Activated CD8-positive, alpha-beta T cell treated with anti-CD3 and anti-CD28 coated beads for 36 hours (primary cell): Measurements from ENCODE around the gene FRMD4B. TPM values are rescaled to one million over a fixed set of nuclear protein-coding genes. Genes with fewer than 3 reads are reported as not detected.

Experiments
- ATAC-seq: fragments of 200-7000 bp; cut with Tn5 transposase; one replicate; pipeline ENCODE4 v1.10.0; 2021; ENCODE audit warnings: mild to moderate bottlenecking, moderate library complexity
- CTCF ChIA-PET: fragments of 350-600 bp; sonication (Branson Sonifier 250); formaldehyde crosslinking; loops from one replicate; lab custom pipeline; 2021; ENCODE audit warnings: antibody characterized with exemption; lab: Charles Lee
- POLR2A ChIA-PET: fragments of 350-600 bp; sonication (Branson Sonifier 250); formaldehyde crosslinking; loops from one replicate; lab custom pipeline; 2021; ENCODE audit warnings: antibody characterized with exemption; lab: Charles Lee
- DNase-seq: peaks from one replicate; pipeline ENCODE4 v3.0.0-alpha.2; 2020
- H3K27ac Mint-ChIP-seq: one replicate; pipeline ENCODE4 v1.8.0; 2021; ENCODE audit warnings: mild to moderate bottlenecking, mixed read lengths
- H3K27me3 Mint-ChIP-seq: one replicate; pipeline ENCODE4 v1.8.0; 2021; ENCODE audit warnings: mixed read lengths
- H3K36me3 Mint-ChIP-seq: one replicate; pipeline ENCODE4 v1.8.0; 2021; ENCODE audit warnings: low read depth, mixed read lengths
- H3K4me1 Mint-ChIP-seq: one replicate; pipeline ENCODE4 v1.8.0; 2021; ENCODE audit warnings: low read depth, mixed read lengths
- H3K4me3 Mint-ChIP-seq: one replicate; pipeline ENCODE4 v1.8.0; 2021; ENCODE audit warnings: mild to moderate bottlenecking, moderate library complexity, mixed read lengths
- H3K9me3 Mint-ChIP-seq: one replicate; pipeline ENCODE4 v1.8.0; 2021; ENCODE audit warnings: mixed read lengths
- CTCF ChIP-seq: fragments of 200-600 bp; IDR thresholded peaks from one replicate; pipeline ENCODE4 v1.8.0; 2022; ENCODE audit warnings: antibody characterized with exemption, mild to moderate bottlenecking
- intact Hi-C: fragments of 100-400 bp; cut with micrococcal nuclease; formaldehyde crosslinking; loops from one replicate; pipeline ENCODE4 v1.10.0; 2022
- total RNA-seq, 2 experiments: library from RNA; stranded (reverse); gene quantifications; one replicate each; pipeline ENCODE4 v1.2.3, GENCODE V29; 2021

Gene FRMD4B
- total RNA-seq, 2 experiments from 2014 or later = 11.7 to 11.8 TPM

GRCh38 chr3:69160525-69160924, 225.4 kb downstream of the FRMD4B start:
- Mint-ChIP-seq H3K27ac (no peak overlapping the region), H3K4me1 (peaks cover 18% of the 10 kb centered on the region), H3K36me3 (no peaks in the 10 kb centered on the region), H3K4me3 (no peak overlapping the region), H3K27me3 (peaks cover 5% of the 10 kb centered on the region), H3K9me3 (no peaks in the 10 kb centered on the region)
- CTCF ChIA-PET = interaction anchor here (0.7 to 12.1 kb wide), 27 partner anchors 10 to 273 kb away, joined by 3 to 404 read pairs (median 7); no protein-coding TSS in a partner anchor
- POLR2A ChIA-PET = interaction anchor here (0.9 to 1.1 kb wide), 3 partner anchors 76 to 144 kb away, joined by 3 read pairs; no protein-coding TSS in a partner anchor
- intact Hi-C loops = loop anchor here (5.0 kb wide), 3 partner anchors 37 to 267 kb away; partner anchors contain the start of gene LMOD3
- peak; percentile 46 for ATAC-seq
- no peak for TF ChIP-seq CTCF
- no peak for DNase-seq

DNA sequence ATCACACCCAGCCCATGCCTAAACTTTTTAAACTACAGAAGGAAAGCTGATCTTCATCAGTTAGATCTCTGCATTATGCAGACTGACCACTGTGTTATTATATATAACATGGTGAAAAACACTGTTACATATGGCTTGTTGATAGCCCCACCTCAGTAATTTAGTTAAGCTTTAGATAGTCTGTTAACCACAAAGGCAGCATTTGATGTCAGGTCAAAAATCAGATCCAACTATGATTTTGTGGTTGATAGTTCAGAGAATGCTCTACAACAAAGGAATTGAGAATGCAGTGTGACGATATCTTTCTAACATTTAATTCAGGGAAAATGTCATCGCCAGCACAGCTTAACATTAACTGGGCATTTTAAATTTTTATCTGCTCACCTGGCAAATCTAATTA, 225.8 kb downstream of the FRMD4B start:
- Mint-ChIP-seq H3K36me3 (no peaks in the 10 kb centered on the region), H3K27ac (no peak overlapping the region), H3K4me1 (peaks cover 18% of the 10 kb centered on the region), H3K9me3 (no peaks in the 10 kb centered on the region), H3K27me3 (peaks cover 5% of the 10 kb centered on the region), H3K4me3 (no peak overlapping the region)
- ChIA-PET POLR2A (interaction anchor here (0.9 to 1.1 kb wide), 3 partner anchors 76 to 145 kb away, joined by 3 read pairs; no protein-coding TSS in a partner anchor), CTCF (interaction anchor here (0.7 to 12.1 kb wide), 16 partner anchors 10 to 265 kb away, joined by 3 to 404 read pairs (median 11); no protein-coding TSS in a partner anchor)
- intact Hi-C loops = loop anchor here (5.0 kb wide), 3 partner anchors 37 to 267 kb away; partner anchors contain the start of gene LMOD3
- ATAC-seq = peak; percentile 60
- TF ChIP-seq CTCF = no peak
- DNase-seq = no peak

GRCh38 chr3:69149586-69149985, 236.3 kb downstream of the FRMD4B start:
- Mint-ChIP-seq H3K4me1 (no peaks in the 10 kb centered on the region), H3K36me3 (no peaks in the 10 kb centered on the region), H3K9me3 (no peaks in the 10 kb centered on the region), H3K27me3 (peaks cover 2% of the 10 kb centered on the region), H3K4me3 (no peak overlapping the region), H3K27ac (no peak overlapping the region)
- CTCF ChIA-PET = interaction anchor here (0.9 to 1.9 kb wide), 2 partner anchors 11 to 28 kb away, joined by 3 to 6 read pairs; no protein-coding TSS in a partner anchor
- no peak for TF ChIP-seq CTCF
- POLR2A ChIA-PET = no interaction called here
- intact Hi-C loops = no loop called here
- no peak for DNase-seq
- ATAC-seq = no peak

DNA sequence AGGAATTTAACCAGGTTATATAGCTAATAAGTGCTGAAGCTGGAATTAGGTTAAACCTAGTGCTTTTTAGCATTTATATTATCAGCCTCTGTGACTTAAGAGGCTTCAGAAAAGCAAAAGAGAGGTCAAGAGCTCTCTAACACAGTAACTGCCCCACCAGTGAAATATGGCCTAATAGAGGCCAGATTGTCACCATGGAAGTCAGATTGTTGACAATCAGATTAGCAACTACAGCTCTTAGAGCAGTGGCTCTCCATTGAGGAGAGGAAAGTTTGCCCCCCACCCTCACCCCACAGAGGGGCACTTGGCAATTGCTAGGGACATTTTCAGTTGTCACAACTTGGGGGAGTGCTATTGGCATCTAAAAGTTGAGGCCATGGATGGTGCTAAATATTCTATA, 240.2 kb downstream of the FRMD4B start:
- TF ChIP-seq CTCF = no peak
- ChIA-PET POLR2A (no interaction called here), CTCF (interaction anchor here (1.7 to 2.1 kb wide), 5 partner anchors 13 to 265 kb away, joined by 4 to 13 read pairs (median 9); no protein-coding TSS in a partner anchor)
- Mint-ChIP-seq H3K27me3 (peaks cover 4% of the 10 kb centered on the region), H3K4me1 (no peaks in the 10 kb centered on the region), H3K36me3 (no peaks in the 10 kb centered on the region), H3K9me3 (no peaks in the 10 kb centered on the region), H3K4me3 (no peak overlapping the region), H3K27ac (no peak overlapping the region)
- intact Hi-C loops = no loop called here
- no peak for ATAC-seq
- no peak for DNase-seq

GRCh38 chr3:69144631-69145245, 241.2 kb downstream of the FRMD4B start:
- no peak for TF ChIP-seq CTCF
- Mint-ChIP-seq H3K4me1 (no peaks in the 10 kb centered on the region), H3K27ac (no peak overlapping the region), H3K4me3 (no peak overlapping the region), H3K9me3 (no peaks in the 10 kb centered on the region), H3K36me3 (no peaks in the 10 kb centered on the region), H3K27me3 (peaks cover 4% of the 10 kb centered on the region)
- intact Hi-C loops = no loop called here
- ATAC-seq (no peak), DNase-seq (no peak)
- CTCF ChIA-PET = interaction anchor here (1.7 to 2.1 kb wide), 5 partner anchors 14 to 265 kb away, joined by 4 to 13 read pairs (median 9); no protein-coding TSS in a partner anchor
- POLR2A ChIA-PET = no interaction called here
